VCaP (cell line): ENCODE measurements around the gene TMEM51.
A peak's percentile ranks its signal among the peaks of the same experiment; 100 is the strongest.
"Not testable (repeated sequence)": the region's sequence is repeated elsewhere in the genome, so short reads cannot be mapped to it uniquely, and the experiment has no call there.

Experiments
- H3K27ac ChIP-seq: fragments of 450-650 bp; 2 replicates; pipeline ENCODE4 v1.5.1; 2017
- CTCF ChIP-seq: fragments of 450-650 bp; conservative IDR thresholded peaks from 2 replicates; pipeline ENCODE4 v1.5.1; 2017; ENCODE audit warnings: mild to moderate bottlenecking, moderate library complexity

The TMEM51 gene

GRCh38 chr1:15168479-15168878, 14.9 kb downstream of the TMEM51 start:
- no peak overlapping the region for H3K27ac ChIP-seq
- no peak for TF ChIP-seq CTCF

- no peak for TF ChIP-seq CTCF
- no peak overlapping the region for H3K27ac ChIP-seq
Measured at GRCh38 chr1:15170071-15170470, 16.5 kb downstream of the TMEM51 start.

- no peak overlapping the region for H3K27ac ChIP-seq
Measured at GRCh38 chr1:15171271-15171908, 17.8 kb downstream of the TMEM51 start.

GRCh38 chr1:15172405-15173259, 19.1 kb downstream of the TMEM51 start:
- TF ChIP-seq CTCF, result no peak
- H3K27ac ChIP-seq, result peak overlapping the region; percentile 2; the same call in 1 of the 2 replicates

More at GRCh38 chr1:15171271-15171908, 17.8 kb downstream of the TMEM51 start:
- no peak for TF ChIP-seq CTCF

GRCh38 chr1:15173863-15174614, 20.5 kb downstream of the TMEM51 start:
- H3K27ac ChIP-seq, result peak overlapping the region; percentile 2; the same call in 1 of the 2 replicates
- no peak for TF ChIP-seq CTCF

- no peak overlapping the region for H3K27ac ChIP-seq
- TF ChIP-seq CTCF, result no peak
Measured at GRCh38 chr1:15174615-15174983, 21.1 kb downstream of the TMEM51 start.

GRCh38 chr1:15175324-15176094, 22.0 kb downstream of the TMEM51 start:
- H3K27ac ChIP-seq, result not testable (repeated sequence)
